Aorta (tissue), 5 donors: ENCODE data around the gene SUMO3. TPM values are rescaled to one million over a fixed set of nuclear protein-coding genes. Genes with fewer than 3 reads are reported as not detected.

ENCODE experiments used
- ATAC-seq: fragments of 200-7000 bp; cut with Tn5 transposase; one replicate; pipeline ENCODE4 v1.9.1; 2022; ENCODE audit warnings: moderate library complexity; ENCODE audit not compliant: low FRiP score
- DNase-seq, 2 donors: peaks; one replicate each; pipeline ENCODE4 v3.0.0-alpha.2; 2020
- H3K27ac ChIP-seq, 2 donors: one replicate each; pipeline ENCODE4 v1.5.1; 2013; ENCODE audit warnings: low read length in 2 of 2, mild to moderate bottlenecking in 2 of 2, moderate library complexity in 2 of 2, control low read depth in 1 of 2, inconsistent platforms in 1 of 2, low read depth in 1 of 2
- H3K27me3 ChIP-seq, 2 donors: one replicate each; pipeline ENCODE4 v1.6.1; 2013; ENCODE audit warnings: control low read depth in 1 of 2, low read length in 1 of 2, mild to moderate bottlenecking in 1 of 2, moderate library complexity in 1 of 2; ENCODE audit not compliant: insufficient read depth in 2 of 2, control insufficient read depth in 1 of 2
- H3K36me3 ChIP-seq, 2 donors: one replicate each; pipeline ENCODE4 v1.6.1; 2013; ENCODE audit warnings: control low read depth in 1 of 2, low read length in 1 of 2, mild to moderate bottlenecking in 1 of 2; ENCODE audit not compliant: insufficient read depth in 2 of 2, control insufficient read depth in 1 of 2
- H3K4me1 ChIP-seq, 2 donors: one replicate each; pipeline ENCODE4 v1.6.1; 2013; ENCODE audit warnings: low read length in 2 of 2, control low read depth in 1 of 2, mild to moderate bottlenecking in 1 of 2, moderate library complexity in 1 of 2; ENCODE audit not compliant: insufficient read depth in 2 of 2, control insufficient read depth in 1 of 2
- H3K4me3 ChIP-seq, 2 donors: one replicate each; pipeline ENCODE4 v1.5.1; 2013; ENCODE audit warnings: low read length in 2 of 2, control low read depth in 1 of 2, mild to moderate bottlenecking in 1 of 2
- H3K9me3 ChIP-seq: one replicate; pipeline ENCODE4 v1.6.1; 2013; ENCODE audit warnings: mild to moderate bottlenecking, low read length; ENCODE audit not compliant: control insufficient read depth
- WGBS, 2 donors: extraction: QIAGEN DNeasy Blood & Tissue Kit; methylation state at CpG; one replicate each; pipeline ENCODE4 v1.1.7; 2013; 5-methylcytosine and 5-hydroxymethylcytosine counted together
- intact Hi-C, 2 donors: fragments of 100-400 bp; cut with DNase I; formaldehyde crosslinking; loops; one replicate each; pipeline versions ENCODE4 v1.14.2 to v1.15.0; 2022
- polyA plus RNA-seq, 2 donors: library from polyadenylated mRNA; stranded (reverse); fragments of 200-250 nt; gene quantifications; one replicate each; pipeline ENCODE4 v1.2.3, GENCODE V29; 2013
- total RNA-seq, 2 donors: library from RNA; stranded (reverse); fragmentation: NEBNext Ultra II Directional; extraction: Animal tissue kit (Norgen Biotek cat#: 25700); gene quantifications; one replicate each; pipeline ENCODE4 v1.2.1, GENCODE V29; 2021
- donor health status: healthy with polysubstance abuse.
- donor health status: Bipolar disorder and iron deficiency.
- donor health status: DM: no; HTN: no; CAD: no.
- donor health status: DM: no; HTN: no; CAD: no.
- donor health status: DM: yes; HTN: yes; CAD: no.

SUMO3 gene
- total and polyA plus RNA-seq, 4 donors: 35.7 to 88.0 (median 66.1) TPM

GRCh38 chr21:44765231-44766013 lies 52.4 kb downstream of the SUMO3 start:
- Histone ChIP-seq H3K36me3 (no peaks in the 10 kb centered on the region), H3K9me3 (no peaks in the 10 kb centered on the region), H3K4me1 (no peaks in the 10 kb centered on the region), H3K4me3 (no peak overlapping the region), H3K27ac (no peak overlapping the region), H3K27me3 (no peaks in the 10 kb centered on the region)
- ATAC-seq (no peak), DNase-seq (no peak)
- intact Hi-C loops: no loop called here
- 41 to 47% methylated on average over 12 of the region's 12 CpGs for WGBS, 2 donors

- Histone ChIP-seq H3K9me3 (no peaks in the 10 kb centered on the region), H3K4me1 (no peaks in the 10 kb centered on the region), H3K27ac (no peak overlapping the region), H3K36me3 (no peaks in the 10 kb centered on the region), H3K27me3 (no peaks in the 10 kb centered on the region), H3K4me3 (no peak overlapping the region)
- ATAC-seq (no peak), DNase-seq (no peak)
- intact Hi-C loops: no loop called here
- WGBS, 2 donors: 73 to 74% methylated on average over 26 of the region's 26 CpGs
Measured at GRCh38 chr21:44764319-44765230, 53.3 kb downstream of the SUMO3 start.

GRCh38 chr21:44763451-44764318 lies 54.2 kb downstream of the SUMO3 start:
- DNase-seq (no peak), ATAC-seq (no peak)
- H3K27ac ChIP-seq: no peak overlapping the region
- no peaks in the 10 kb centered on the region for H3K36me3 ChIP-seq
- no peak overlapping the region for H3K4me3 ChIP-seq
- H3K9me3 ChIP-seq: no peaks in the 10 kb centered on the region
- intact Hi-C loops: no loop called here
- no peaks in the 10 kb centered on the region for H3K4me1 ChIP-seq
- 79 to 81% methylated on average over 21 to 25 of the region's 25 CpGs for WGBS, 2 donors
- no peaks in the 10 kb centered on the region for H3K27me3 ChIP-seq

- intact Hi-C loops: no loop called here
- no peaks in the 10 kb centered on the region for H3K9me3 ChIP-seq
- no peak for ATAC-seq
- no peak overlapping the region for H3K4me3 ChIP-seq
- H3K4me1 ChIP-seq: no peaks in the 10 kb centered on the region
- no peak overlapping the region for H3K27ac ChIP-seq
- WGBS, 2 donors: 78 to 83% methylated on average over 8 of the region's 8 CpGs
- no peaks in the 10 kb centered on the region for H3K36me3 ChIP-seq
- no peaks in the 10 kb centered on the region for H3K27me3 ChIP-seq
- DNase-seq: no peak
Measured at GRCh38 chr21:44763050-44763378, 54.8 kb downstream of the SUMO3 start.

- no peak overlapping the region for H3K4me3 ChIP-seq
- no peak for ATAC-seq
- intact Hi-C loops: no loop called here
Measured at GRCh38 chr21:44762221-44763049, 55.4 kb downstream of the SUMO3 start.

GRCh38 chr21:44761747-44762208 lies 56.1 kb downstream of the SUMO3 start:
- DNase-seq (no peak), ATAC-seq (no peak)
- no peaks in the 10 kb centered on the region for H3K36me3 ChIP-seq
- no peak overlapping the region for H3K27ac ChIP-seq
- H3K27me3 ChIP-seq: no peaks in the 10 kb centered on the region
- no peaks in the 10 kb centered on the region for H3K4me1 ChIP-seq
- intact Hi-C loops: no loop called here
- no peak overlapping the region for H3K4me3 ChIP-seq
- WGBS, 2 donors: 90 to 93% methylated on average over 11 to 14 of the region's 14 CpGs
- H3K9me3 ChIP-seq: no peaks in the 10 kb centered on the region

More at GRCh38 chr21:44762221-44763049, 55.4 kb downstream of the SUMO3 start:
- H3K27ac ChIP-seq: no peak overlapping the region
- 89 to 91% methylated on average over 24 of the region's 24 CpGs for WGBS, 2 donors
- DNase-seq: no peak
- no peaks in the 10 kb centered on the region for H3K4me1 ChIP-seq
- no peaks in the 10 kb centered on the region for H3K27me3 ChIP-seq
- no peaks in the 10 kb centered on the region for H3K9me3 ChIP-seq
- no peaks in the 10 kb centered on the region for H3K36me3 ChIP-seq

GRCh38 chr21:44761011-44761729 lies 56.7 kb downstream of the SUMO3 start:
- no peak for DNase-seq
- WGBS, 2 donors: 56 to 60% methylated on average over 21 of the region's 21 CpGs
- no peaks in the 10 kb centered on the region for H3K36me3 ChIP-seq

More at GRCh38 chr21:44761011-44761729, 56.7 kb downstream of the SUMO3 start:
- Histone ChIP-seq H3K4me1 (no peaks in the 10 kb centered on the region), H3K27ac (no peak overlapping the region), H3K4me3 (no peak overlapping the region), H3K27me3 (no peaks in the 10 kb centered on the region), H3K9me3 (no peaks in the 10 kb centered on the region)
- intact Hi-C loops: no loop called here
- no peak for ATAC-seq
